H1 (cell line): ENCODE data around the gene HOXA11. TPM values are rescaled to one million over a fixed set of nuclear protein-coding genes. Genes with fewer than 3 reads are reported as not detected.

Source experiments
- ASH2L ChIP-seq: fragments of 200-600, 300-600 bp; sonication (generic); IDR thresholded peaks from one replicate; pipeline ENCODE4 v1.7.1; 2017; ENCODE audit warnings: low read length
- BCL11A ChIP-seq, 2 experiments: IDR thresholded peaks; one replicate each; pipeline ENCODE4 v1.6.1; 2011; ENCODE audit warnings: low read depth in 2 of 2, low read length in 2 of 2, mild to moderate bottlenecking in 2 of 2
- CHD2 ChIP-seq: IDR thresholded peaks from 2 replicates; pipeline ENCODE4 v1.6.1; 2012; ENCODE audit warnings: low read length, improper control_type of control experiment
- CREB1 ChIP-seq: IDR thresholded peaks from 2 replicates; pipeline ENCODE4 v1.6.1; 2012; ENCODE audit warnings: inconsistent platforms
- CTBP2 ChIP-seq: IDR thresholded peaks from 2 replicates; pipeline ENCODE4 v1.7.0; 2011; ENCODE audit warnings: borderline replicate concordance, mild to moderate bottlenecking, moderate library complexity, mixed read lengths, low read length; ENCODE audit not compliant: insufficient read depth, insufficient read length
- E2F6 ChIP-seq: IDR thresholded peaks from 2 replicates; pipeline ENCODE4 v1.6.1; 2012; ENCODE audit warnings: inconsistent platforms
- EP300 ChIP-seq, 2 experiments: IDR thresholded peaks; 1 replicate in 1 of 2; 2 replicates in 1 of 2; pipeline ENCODE4 v1.6.1; 2011 to 2012; ENCODE audit warnings: low read depth in 2 of 2, low read length in 2 of 2, mild to moderate bottlenecking in 2 of 2, borderline replicate concordance in 1 of 2, inconsistent platforms in 1 of 2, moderate library complexity in 1 of 2
- GABPA ChIP-seq: IDR thresholded peaks from 2 replicates; pipeline ENCODE4 v1.6.1; 2011; ENCODE audit warnings: mild to moderate bottlenecking, low read length, moderate library complexity, borderline replicate concordance; ENCODE audit not compliant: insufficient read depth
- GTF2F1 ChIP-seq: IDR thresholded peaks from 2 replicates; pipeline ENCODE4 v1.6.1; 2012; ENCODE audit warnings: low read depth, low read length, improper control_type of control experiment, borderline replicate concordance
- HDAC6 ChIP-seq: IDR thresholded peaks from one replicate; pipeline ENCODE4 v1.7.1; 2012; ENCODE audit warnings: low read depth, mild to moderate bottlenecking, inconsistent platforms, low read length, moderate library complexity
- JUN ChIP-seq: IDR thresholded peaks from 2 replicates; pipeline ENCODE4 v1.6.1; 2011; ENCODE audit warnings: low read depth, mild to moderate bottlenecking, improper control_type of control experiment, low read length
- KDM1A ChIP-seq: fragments of 200-600, 300-600 bp; sonication (generic); IDR thresholded peaks from 2 replicates; pipeline ENCODE4 v1.7.1; 2016; ENCODE audit warnings: mild to moderate bottlenecking, low read length, borderline replicate concordance
- KDM5A ChIP-seq: fragments of 200-600 bp; IDR thresholded peaks from 2 replicates; pipeline ENCODE4 v1.7.1; 2012; ENCODE audit warnings: mild to moderate bottlenecking, low read length, inconsistent platforms, mixed read lengths
- NRF1 ChIP-seq: IDR thresholded peaks from 2 replicates; pipeline ENCODE4 v1.6.1; 2011; ENCODE audit warnings: mild to moderate bottlenecking, low read depth, low read length, improper control_type of control experiment
- RAD21 ChIP-seq, 2 experiments: IDR thresholded peaks in 1 of 2; conservative IDR thresholded peaks in 1 of 2; 2 replicates each; pipeline ENCODE4 v1.6.1; 2011; ENCODE audit warnings: low read depth in 2 of 2, low read length in 2 of 2, improper control_type of control experiment in 1 of 2, inconsistent platforms in 1 of 2, mild to moderate bottlenecking in 1 of 2, moderate library complexity in 1 of 2
- SIRT6 ChIP-seq: IDR thresholded peaks from one replicate; pipeline ENCODE4 v1.7.1; 2012; ENCODE audit warnings: low read length, inconsistent platforms
- SIX5 ChIP-seq: IDR thresholded peaks from 2 replicates; pipeline ENCODE4 v1.6.1; 2011; ENCODE audit warnings: mild to moderate bottlenecking, low read depth, low read length
- SRF ChIP-seq: IDR thresholded peaks from 2 replicates; pipeline ENCODE4 v1.6.1; 2011; ENCODE audit warnings: mild to moderate bottlenecking, low read depth, low read length, moderate library complexity
- TAF1 ChIP-seq: IDR thresholded peaks from 2 replicates; pipeline ENCODE4 v1.6.1; 2011; ENCODE audit warnings: mild to moderate bottlenecking, low read depth, low read length
- TAF7 ChIP-seq: optimal IDR thresholded peaks from 2 replicates; pipeline ENCODE3; 2011; ENCODE audit warnings: low read depth, mild to moderate bottlenecking, inconsistent platforms, low read length, moderate library complexity, borderline replicate concordance
- TBP ChIP-seq: IDR thresholded peaks from 2 replicates; pipeline ENCODE4 v1.6.1; 2011; ENCODE audit warnings: low read depth, low read length, improper control_type of control experiment
- TEAD4 ChIP-seq: IDR thresholded peaks from 2 replicates; pipeline ENCODE4 v1.6.1; 2012; ENCODE audit warnings: low read depth, low read length, inconsistent platforms, mixed read lengths
- ZNF274 ChIP-seq: IDR thresholded peaks from 2 replicates; pipeline ENCODE4 v1.7.0; 2012; ENCODE audit warnings: low read length, borderline replicate concordance; ENCODE audit errors: extremely low read depth
- polyA plus RNA-seq, 7 experiments: library from polyadenylated mRNA; depleted of rRNA in 3 of 7; stranded (reverse) in 5 of 7; unstranded in 2 of 7; fragments of >200 nt in 5 of 7; fragments of 200-250 nt in 2 of 7; gene quantifications; 1 replicate in 5 of 7; 2 replicates in 1 of 7; 4 replicates in 1 of 7; pipeline versions ENCODE4 v1.2.1 to v1.2.3, GENCODE V29; 2011 to 2013; ENCODE audit warnings: missing spikeins in 2 of 7, mixed read lengths in 2 of 7
- total RNA-seq: library from RNA; stranded (reverse); fragmentation: NEBNext Ultra II Directional; extraction: Animal tissue kit (Norgen Biotek cat#: 25700); gene quantifications from 2 replicates; pipeline ENCODE4 v1.2.1, GENCODE V29; 2021

HOXA11 gene
- total and polyA plus RNA-seq, 2 of the 8 experiments (the other 6 are each of a cell fraction or from before 2014, with no cell fraction given): not detected

- no peak for TF ChIP-seq RAD21 (IDR thresholded peaks at IDR 0.05 in 1 of 2, conservative IDR thresholded peaks at IDR 0.05 in 1 of 2; ENCODE audit: low read depth in 2 of 2, low read length in 2 of 2)
- no peak for TF ChIP-seq BCL11A (IDR thresholded peaks at IDR 0.05; ENCODE audit: low read depth in 2 of 2, low read length in 2 of 2)
- no peak for TF ChIP-seq KDM5A
- no peak for TF ChIP-seq TBP
- TF ChIP-seq CREB1: no peak
- TF ChIP-seq SIX5: no peak
- TF ChIP-seq ASH2L: peak; percentile 47
- TF ChIP-seq CHD2: no peak
- no peak for TF ChIP-seq SRF
- peak; percentile 67 for TF ChIP-seq CTBP2
- no peak for TF ChIP-seq HDAC6
- TF ChIP-seq TAF7: no peak
- no peak for TF ChIP-seq TEAD4
- no peak for TF ChIP-seq EP300 (IDR thresholded peaks at IDR 0.05; ENCODE audit: borderline replicate concordance in 1 of 2, low read depth in 2 of 2, low read length in 2 of 2)
- TF ChIP-seq E2F6: no peak
- TF ChIP-seq TAF1: no peak
- TF ChIP-seq GTF2F1: no peak
- no peak for TF ChIP-seq KDM1A
- no peak for TF ChIP-seq ZNF274
- no peak for TF ChIP-seq NRF1
- no peak for TF ChIP-seq SIRT6
- no peak for TF ChIP-seq GABPA
- no peak for TF ChIP-seq JUN
Measured at GRCh38 chr7:27224983-27225934, 40.2 kb upstream of the HOXA11 start (continued).
